GM19324 (cell line): ENCODE measurements around the gene SLC24A3.
"Not testable (repeated sequence)": the region's sequence is repeated elsewhere in the genome, so short reads cannot be mapped to it uniquely, and the experiment has no call there.

Experiments
- ATAC-seq: cut with Tn5 transposase; IDR thresholded peaks from one replicate; pipeline ENCODE4 v1.9.1; 2021; ENCODE audit warnings: mild to moderate bottlenecking, moderate library complexity; ENCODE audit not compliant: unreplicated experiment, low FRiP score

The SLC24A3 gene

DNA sequence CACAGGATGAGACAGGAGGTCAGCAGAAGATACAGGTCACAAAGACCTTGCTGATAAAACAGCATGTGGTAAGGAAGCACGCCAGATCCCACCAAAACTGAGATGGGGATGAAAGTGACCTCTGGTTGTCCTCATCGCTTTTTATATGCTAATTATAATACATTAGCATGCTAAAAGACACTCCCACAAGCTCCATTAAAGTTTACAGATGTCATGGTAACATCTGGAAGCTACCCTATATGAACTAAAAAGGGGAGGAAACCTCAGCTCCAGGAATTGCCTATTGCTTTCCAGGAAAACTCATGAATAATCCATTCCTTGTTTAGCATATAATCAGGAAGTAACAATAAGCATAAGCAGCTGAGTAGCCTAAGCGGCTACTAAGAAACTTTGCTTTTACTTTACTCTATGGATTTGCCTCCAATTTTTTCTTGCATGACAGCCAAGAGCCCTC is 537.2 kb downstream of the SLC24A3 start:
- ATAC-seq: no peak

DNA sequence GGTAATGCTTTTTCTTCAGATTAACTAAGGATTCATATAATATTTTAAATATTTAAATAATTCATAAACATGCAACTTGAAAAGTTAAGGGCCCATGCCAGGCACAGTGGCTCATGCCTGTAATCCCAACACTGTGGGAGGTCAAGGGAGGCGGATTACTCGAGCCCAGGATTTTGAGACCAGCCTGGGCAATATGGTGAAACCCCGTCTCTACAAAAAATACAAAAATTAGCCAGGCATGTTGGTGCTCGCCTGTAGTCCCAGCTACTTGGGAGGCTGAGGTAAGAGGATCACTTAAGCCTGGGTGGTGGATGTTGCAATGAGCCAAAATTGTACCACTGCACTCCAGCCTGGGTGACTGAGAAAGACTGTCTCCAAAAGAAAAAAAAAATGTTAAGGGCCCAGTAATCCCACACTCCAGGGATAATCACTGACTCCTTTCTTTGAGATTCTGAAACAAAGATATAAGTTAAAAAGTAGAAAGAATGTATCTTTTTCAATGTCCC is 537.7 kb downstream of the SLC24A3 start:
- no peak for ATAC-seq

DNA sequence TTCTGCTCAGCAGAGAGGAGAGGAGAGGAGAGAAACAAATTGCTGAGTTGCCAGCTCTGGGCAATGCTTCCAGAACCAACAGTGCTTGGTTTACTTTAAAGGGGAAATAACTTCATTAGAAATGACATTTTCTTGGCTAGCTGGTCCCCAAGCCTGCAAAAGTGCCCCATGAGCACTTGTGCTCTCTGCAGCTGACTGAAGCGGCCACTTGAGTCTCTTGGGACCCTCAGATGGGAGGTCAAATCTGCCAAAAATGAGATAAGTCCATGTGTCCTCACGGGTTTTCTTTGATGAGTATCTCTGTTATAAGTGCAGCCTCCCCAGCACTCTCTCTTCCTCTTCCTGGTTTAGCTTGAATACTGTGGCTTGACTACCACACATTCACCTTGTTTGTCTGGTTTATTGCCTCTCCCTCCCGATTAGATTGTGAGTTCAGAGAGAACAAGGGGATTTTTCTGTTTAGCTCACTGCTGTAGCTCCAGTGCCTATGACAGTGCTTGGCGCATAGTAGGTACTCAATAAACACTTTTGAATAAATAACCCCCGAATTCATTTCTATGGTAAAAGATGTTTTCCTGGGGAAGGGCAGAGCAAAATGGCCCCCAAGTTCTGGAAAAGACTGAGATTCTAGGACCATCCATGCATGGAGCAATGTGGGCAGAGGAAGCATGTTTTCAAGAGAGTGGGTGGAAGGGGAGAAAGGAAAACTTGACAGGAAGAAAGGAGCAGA is 538.6 kb downstream of the SLC24A3 start:
- ATAC-seq: no peak

DNA sequence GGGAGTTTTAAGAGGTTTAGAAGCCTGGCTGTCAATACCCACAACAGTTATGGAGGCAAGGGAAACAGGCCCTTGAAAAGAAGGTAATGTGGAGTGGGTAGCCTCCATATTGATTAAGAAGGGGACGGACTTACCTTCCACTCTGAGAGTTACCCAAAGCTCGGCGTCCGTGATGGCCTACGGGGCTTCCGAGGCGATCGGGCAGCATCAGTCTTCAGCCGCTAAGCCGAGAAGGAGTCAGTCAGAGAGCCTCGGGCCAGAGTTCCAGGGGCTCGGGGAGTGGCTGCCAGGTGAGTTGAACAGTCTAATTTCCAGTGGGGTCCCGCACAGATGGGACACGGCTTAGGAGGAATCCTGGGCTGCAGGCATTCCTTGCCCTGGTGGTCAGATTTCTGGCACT is 541.8 kb downstream of the SLC24A3 start:
- ATAC-seq: not testable (repeated sequence)

DNA sequence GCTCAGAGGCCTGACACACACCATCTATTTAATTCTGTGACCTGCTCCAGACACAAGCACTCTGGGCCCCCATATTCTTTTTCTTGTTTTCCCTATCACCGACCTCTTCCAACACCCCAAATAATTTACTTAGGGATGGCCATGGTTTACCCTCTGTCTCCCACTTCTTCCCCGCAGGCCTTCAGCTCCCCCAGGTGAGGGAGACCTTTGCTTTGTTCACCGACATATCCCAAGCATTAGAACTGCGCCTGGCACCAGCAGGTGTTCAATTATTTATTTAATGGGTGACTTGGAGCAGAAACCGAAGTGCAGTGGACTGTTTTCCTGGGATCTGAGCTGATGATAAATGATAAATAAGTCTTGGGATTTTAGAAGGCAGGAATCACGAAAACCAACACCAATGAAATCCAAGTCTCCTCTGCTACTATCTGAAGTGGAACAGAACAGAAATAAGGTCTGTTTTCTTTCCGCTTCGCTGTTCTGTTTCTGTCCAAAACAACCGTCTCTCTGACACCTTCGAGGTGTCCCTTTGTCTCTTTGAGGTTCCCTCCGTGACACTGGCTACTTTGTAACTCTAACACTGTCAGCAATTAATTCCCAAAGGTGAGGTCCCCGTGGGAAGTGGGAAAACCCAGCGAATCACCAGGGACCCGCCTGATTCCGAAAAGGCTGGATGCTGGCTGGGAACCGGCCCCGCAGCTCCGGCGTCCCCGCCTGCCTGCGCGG is 544.5 kb downstream of the SLC24A3 start:
- ATAC-seq: no peak

DNA sequence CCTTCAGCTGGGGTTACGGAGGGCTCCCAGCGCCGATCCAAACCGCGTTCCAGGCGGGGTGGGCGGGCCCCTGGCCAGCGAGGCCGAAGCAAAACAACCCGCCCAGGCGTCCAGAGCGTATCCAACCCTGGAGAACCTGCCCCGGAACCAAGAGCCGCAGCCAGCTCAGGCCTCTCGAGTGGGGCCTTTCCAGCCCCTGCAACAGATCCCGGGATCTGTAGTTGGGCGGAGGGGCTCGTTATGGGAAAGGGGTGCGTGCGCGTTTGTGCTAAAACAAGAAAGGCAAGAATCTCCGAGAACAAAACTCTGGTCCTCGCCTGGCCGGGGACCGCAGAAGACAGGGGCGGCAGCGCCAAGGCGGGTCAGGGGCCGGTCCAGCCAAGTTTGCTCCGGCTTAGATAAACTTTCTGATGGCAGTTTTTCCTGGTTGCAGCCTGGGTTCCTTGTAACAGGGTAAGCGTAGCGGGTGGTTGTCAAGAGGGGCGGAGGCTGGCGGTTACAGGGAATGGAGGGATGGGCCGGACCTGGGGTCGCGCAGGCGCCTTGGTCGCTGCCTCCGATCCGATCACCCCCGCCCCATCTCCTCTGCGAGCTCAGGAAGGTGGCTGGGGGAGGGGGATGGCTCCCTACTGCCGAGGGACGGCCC is 545.2 kb downstream of the SLC24A3 start:
- no peak for ATAC-seq

DNA sequence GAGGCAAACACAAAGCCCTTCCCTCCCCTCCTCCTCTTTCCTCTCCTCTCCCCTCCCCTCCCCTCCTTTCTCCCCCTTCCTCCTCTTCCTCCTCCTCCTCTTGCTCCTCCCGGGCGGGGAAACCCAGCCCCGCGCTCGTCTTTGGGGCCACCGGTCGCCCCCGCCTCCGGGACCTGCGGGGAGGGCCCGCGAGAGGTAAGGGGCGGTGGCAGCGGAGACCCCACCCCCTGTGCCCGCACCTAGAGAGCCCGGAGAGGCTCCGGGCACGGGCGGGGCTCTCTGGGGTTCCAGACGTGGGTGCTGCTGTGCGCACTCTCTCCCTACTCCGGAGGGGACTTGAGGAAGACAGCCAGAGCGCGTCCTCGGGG is 545.7 kb downstream of the SLC24A3 start, which contains the start of gene RIN2:
TSS of gene RIN2 (plus strand) at position 126 of the 368 bp plus-strand sequence. CDS start 131,344 bp downstream, outside the sequence.
- ATAC-seq: no peak

DNA sequence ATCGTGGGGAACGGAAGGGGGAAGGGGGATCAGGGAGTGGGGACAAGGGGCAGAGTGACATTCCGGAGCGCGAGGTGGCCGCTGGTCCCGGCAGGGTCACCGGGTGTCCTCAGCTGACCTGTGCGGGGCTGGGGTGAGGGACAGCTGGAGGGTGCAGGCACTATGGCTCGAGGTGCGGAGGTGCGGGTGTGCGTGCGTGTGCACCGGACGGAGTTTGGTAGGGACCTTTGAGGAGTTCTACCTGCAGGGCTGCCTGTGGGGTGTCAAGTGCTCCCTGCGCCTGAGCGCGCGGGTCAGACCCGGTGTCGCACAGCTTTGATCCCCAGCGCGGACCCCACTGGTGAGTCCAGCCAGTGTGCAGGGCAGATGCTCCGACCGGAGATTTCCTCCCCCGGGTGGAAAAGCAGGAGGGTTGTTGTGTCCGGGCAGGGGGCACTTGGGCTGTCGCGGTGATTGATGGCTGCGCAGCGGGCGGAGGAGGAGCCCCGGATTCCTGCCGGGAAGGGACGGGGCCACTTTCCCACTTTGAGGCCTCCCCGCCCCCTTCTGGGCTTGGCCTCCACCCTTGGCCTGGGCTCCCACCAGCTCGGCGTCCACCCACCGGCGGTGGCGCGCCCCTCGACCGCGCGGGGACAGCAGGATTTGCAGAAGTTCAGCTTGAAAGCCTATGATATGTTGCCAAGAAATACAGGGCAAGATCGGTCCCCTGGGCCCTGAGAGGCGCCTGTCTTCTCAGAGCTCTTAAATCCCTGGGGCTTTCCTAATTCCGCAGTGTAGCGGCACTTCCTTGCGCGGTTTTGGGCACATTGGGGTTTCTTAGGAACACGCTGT is 546.3 kb downstream of the SLC24A3 start:
- ATAC-seq: no peak

DNA sequence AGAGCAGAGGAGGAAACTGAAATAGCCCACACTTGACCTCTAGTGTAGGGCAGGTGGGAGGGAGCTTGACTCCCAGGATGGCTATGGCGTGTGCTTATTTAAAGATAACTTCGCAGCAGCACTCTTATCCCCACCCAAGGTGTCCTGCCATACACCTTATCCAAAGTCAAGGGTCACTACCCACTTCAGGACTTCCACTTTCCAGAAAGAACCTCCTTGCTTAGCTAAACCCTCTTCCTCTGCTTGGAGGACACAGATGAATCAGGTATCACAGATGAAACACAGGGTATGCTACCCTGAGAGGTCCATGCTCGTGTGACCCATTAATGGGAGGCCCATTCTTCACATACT is 547.9 kb downstream of the SLC24A3 start:
- ATAC-seq: no peak

DNA sequence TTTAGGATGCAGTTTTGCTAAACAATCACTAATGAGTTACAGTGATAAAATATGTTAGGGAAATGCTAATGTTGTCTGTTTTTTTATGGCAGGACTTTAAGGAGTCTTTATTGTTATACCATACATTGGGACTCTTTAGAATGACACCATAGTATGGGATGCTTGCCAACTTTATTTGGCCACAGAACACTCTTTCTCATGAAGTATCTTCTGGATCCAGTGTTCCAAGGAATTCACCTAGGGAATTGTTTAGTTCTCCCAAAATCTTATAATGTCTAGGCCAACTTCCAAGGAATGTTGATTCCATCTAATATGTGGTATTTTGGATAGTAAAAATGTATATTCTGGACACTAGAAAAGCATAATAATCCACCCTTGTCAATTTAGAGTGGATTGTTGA is 548.9 kb downstream of the SLC24A3 start:
- ATAC-seq: no peak

DNA sequence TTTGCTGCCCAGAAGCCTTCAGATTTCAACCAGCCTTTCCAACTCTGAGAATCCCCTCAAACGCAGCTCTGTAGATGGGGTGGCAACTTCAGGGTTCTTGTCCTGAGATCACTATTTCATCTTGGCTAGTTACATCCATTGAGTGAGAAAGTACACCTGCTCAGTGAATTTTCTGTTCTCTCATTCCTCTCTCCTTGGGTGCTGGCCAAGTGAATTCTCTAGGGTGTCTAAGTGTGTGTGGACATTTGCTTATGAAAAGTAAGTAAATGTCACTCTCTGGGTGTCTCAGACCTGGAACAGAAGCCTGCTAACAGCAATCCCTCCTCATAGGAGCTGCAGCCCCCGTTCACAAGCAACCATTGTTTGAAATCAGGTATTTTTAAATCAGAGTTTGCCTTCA is 549.4 kb downstream of the SLC24A3 start:
- no peak for ATAC-seq

DNA sequence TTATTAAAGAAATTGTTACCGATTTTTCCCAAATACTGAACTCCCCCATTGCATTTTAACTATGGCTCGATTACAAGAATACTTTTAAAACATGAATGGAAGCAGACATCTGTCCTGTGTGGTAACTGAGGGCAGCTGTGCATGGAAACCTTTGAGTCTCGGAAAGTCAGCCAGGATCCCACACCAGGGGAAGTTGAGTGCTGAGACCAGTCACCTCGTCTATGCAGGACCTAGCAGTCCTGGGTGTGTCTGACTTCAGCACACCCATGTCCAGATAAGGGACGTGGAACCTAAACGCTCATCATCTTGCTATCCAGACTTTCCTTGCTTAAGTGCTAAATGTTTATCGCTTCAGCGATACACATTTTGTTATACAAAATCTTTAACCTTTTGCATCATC is 551.8 kb downstream of the SLC24A3 start:
- no peak for ATAC-seq

DNA sequence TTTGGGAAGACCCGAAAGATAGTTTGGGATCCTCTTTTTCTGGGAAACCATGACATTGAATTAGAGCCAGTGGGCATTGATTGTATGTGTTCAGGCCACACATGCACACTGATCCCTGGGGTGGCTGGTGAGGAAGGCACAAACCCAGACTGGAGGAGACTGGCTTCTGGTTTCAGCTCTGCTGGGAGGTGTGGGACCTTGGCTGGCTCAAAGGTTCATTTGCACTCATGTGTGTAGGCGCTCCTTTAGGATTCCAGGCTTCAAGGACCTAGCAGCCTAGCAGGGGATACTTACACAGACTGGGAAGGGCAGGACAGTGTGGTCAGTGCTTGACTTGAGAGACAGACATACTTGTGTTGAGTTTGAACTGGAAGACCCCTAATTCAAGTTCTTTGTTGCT is 552.8 kb downstream of the SLC24A3 start:
- ATAC-seq: no peak

DNA sequence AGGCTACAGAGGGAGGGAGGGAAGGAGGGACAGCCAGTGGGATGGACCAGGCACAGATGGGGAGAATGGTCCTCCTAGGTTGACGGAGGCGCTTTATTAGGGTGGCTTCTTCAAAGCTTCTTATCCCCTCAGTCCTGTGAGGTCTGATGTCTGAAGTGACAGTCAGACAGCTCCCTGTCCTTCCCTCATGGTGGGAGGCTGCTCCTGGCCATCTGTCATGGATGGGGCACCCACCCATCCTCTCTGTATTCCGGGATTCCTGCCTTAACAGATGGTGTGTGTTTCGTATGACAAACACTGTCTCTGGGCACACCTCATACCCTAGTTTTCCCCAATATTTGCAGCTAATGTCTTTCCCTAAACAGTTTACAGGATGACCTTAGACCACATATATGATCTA is 553.5 kb downstream of the SLC24A3 start:
- no peak for ATAC-seq

DNA sequence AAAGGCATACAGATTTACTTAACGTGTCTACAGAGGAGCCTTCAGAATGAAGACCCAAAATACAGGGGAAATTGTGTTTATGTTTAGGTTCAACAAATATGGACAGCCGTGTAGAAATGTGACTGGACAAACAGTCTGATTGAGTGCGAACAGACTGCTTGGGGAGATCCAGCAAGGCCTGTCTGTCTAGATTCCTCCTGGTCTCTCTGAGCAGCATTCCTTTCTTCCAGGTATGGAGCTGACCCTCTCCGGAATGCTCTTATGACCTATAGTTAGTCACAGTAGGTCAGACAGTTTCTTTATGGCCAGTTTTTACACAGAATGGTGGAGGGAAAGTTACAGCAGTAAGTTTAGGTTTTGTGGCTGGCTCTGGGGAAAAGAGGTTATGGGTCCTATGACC is 554.6 kb downstream of the SLC24A3 start:
- no peak for ATAC-seq

DNA sequence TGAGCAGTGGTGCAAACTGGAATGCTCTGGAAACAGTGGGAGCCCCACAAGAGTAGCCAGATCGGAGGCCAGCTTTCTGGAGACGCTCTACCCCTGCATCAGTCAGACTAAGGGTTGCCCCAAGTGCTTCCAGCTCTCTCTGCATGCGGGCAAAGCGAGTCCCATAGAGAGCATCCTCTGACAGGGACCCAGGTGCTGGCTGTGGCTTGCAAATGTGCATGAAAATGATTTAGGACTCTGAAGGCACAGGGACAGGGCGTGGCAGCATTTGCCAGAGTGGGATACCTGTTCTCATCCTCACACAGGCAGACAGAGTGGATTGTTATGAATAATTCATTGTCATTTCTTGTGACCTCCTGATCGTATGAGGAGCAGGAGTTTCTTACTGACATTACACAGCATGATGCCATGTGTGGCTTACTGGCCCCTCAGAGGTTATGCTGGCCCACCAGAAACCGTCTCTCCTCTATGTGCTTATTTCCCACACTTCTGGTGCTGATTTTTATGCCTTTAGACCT is 555.9 kb downstream of the SLC24A3 start:
- ATAC-seq: no peak

DNA sequence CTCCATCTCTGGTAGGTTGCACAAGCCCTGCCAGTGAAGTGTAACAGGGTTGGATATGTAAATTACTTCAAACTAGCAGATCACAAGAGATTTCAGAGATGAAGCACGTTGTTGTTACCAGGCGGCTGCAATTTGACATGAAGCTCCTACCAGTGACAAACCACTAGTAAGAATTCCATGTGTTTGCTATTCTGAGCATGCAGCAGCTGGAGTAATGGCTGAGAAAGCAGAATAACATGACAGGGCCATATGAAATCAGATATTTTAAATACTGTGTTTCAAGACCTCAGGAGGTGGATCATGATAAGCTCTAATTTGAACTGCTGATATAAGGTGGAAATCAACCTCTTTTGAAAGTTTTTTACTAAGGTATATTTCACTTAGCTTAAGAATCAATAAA is 557.1 kb downstream of the SLC24A3 start:
- no peak for ATAC-seq

DNA sequence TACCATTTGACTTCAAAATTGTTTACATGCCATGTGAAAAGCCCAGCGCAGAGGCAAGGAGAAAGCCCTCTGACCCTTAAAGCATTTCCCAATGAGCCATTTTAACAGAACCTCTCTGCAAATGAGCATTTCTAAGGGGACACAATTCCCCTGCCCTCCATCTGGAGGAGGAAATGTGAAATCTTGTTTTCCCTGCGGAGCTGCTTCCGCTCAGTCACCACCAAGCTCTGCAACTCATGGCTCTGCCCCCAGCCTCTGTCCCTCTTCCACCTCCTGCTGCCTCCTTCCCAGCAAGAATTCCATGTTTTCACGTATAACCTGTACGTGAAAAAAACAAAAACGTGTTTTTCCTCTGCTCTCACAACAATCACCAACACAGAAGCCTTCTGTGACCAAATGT is 557.9 kb downstream of the SLC24A3 start:
- no peak for ATAC-seq

DNA sequence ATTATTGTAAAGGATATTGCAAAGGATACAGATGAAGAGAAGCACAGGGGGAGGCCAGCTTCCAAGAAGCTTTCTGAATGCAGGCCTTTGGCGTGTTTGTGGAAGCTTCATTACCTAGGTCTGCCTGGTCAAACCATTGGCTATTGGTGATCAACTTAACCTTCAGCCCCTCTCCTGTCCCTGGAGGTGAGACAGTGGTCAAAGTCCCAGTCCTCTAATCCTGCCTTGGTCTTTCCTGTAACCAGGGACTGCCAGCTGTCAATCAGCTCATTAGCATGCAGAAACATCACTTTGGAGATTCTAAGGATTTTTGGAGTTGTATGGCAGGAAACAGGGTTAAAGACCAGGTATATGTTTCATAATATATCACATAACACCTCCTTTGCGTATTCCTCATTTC is 558.6 kb downstream of the SLC24A3 start:
- ATAC-seq: no peak
